ENCODE measurements around the gene POU5F1. TPM values are rescaled to one million over a fixed set of nuclear protein-coding genes. Genes with fewer than 3 reads are reported as not detected.

The POU5F1 gene
- total and polyA plus RNA-seq, 9 of the 15 experiments (the other 6 are each of a cell fraction or from before 2014, with no cell fraction given), result 0.06 to 2.0 (median 0.10) TPM; not detected in 6

DNA sequence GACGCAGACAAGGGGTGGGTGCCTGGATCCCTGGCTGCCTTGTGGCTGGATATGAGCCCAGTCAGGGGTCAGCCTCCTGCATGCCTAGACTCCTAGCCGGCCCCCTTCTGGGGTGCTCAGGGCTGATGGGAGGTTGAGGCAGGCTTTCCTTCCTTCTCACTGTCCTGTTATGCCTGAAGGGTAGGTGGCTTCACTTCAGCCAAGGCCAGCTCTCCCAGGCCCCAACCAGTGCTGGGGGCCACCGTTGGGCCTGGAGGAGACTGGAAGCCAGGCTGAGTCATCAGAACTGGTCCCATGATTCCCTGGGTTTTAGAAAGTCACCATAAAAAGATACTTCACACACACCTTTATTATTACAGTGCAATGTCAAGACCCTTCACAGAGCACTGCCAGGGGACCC is 2.9 kb upstream of the POU5F1 start (continued):
- TF ChIP-seq FOSL1 (tag; conservative IDR thresholded peaks at IDR 0.05), result peak; percentile 77
- no peak for TF ChIP-seq HDAC8 (tag; IDR thresholded peaks at IDR 0.05)
- no peak for TF ChIP-seq RHOXF2B (CRISPR knock-in tag; conservative IDR thresholded peaks at IDR 0.05)
- TF ChIP-seq TCF3 (CRISPR knock-in tag; IDR thresholded peaks at IDR 0.05), result no peak
- TF ChIP-seq, protein P1, sequence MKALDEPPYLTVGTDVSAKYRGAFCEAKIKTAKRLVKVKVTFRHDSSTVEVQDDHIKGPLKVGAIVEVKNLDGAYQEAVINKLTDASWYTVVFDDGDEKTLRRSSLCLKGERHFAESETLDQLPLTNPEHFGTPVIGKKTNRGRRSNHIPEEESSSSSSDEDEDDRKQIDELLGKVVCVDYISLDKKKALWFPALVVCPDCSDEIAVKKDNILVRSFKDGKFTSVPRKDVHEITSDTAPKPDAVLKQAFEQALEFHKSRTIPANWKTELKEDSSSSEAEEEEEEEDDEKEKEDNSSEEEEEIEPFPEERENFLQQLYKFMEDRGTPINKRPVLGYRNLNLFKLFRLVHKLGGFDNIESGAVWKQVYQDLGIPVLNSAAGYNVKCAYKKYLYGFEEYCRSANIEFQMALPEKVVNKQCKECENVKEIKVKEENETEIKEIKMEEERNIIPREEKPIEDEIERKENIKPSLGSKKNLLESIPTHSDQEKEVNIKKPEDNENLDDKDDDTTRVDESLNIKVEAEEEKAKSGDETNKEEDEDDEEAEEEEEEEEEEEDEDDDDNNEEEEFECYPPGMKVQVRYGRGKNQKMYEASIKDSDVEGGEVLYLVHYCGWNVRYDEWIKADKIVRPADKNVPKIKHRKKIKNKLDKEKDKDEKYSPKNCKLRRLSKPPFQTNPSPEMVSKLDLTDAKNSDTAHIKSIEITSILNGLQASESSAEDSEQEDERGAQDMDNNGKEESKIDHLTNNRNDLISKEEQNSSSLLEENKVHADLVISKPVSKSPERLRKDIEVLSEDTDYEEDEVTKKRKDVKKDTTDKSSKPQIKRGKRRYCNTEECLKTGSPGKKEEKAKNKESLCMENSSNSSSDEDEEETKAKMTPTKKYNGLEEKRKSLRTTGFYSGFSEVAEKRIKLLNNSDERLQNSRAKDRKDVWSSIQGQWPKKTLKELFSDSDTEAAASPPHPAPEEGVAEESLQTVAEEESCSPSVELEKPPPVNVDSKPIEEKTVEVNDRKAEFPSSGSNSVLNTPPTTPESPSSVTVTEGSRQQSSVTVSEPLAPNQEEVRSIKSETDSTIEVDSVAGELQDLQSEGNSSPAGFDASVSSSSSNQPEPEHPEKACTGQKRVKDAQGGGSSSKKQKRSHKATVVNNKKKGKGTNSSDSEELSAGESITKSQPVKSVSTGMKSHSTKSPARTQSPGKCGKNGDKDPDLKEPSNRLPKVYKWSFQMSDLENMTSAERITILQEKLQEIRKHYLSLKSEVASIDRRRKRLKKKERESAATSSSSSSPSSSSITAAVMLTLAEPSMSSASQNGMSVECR (CRISPR knock-in tag; IDR thresholded peaks at IDR 0.05), result no peak
- TF ChIP-seq C11orf30 (IDR thresholded peaks at IDR 0.05; ENCODE audit: low read depth), result peak; percentile 69
- no peak for TF ChIP-seq ZNF212 (CRISPR knock-in tag; IDR thresholded peaks at IDR 0.05)
- peak; percentile 59; the same call in 1 of the 2 replicates for TF ChIP-seq JUN (IDR thresholded peaks at IDR 0.05; ENCODE audit: borderline replicate concordance, low read depth, low read length)
- no peak for TF ChIP-seq JUN (CRISPR knock-in tag; IDR thresholded peaks at IDR 0.05; ENCODE audit: borderline replicate concordance)
- TF ChIP-seq MEF2A (IDR thresholded peaks at IDR 0.05; ENCODE audit: control insufficient read depth, low read depth, low read length), result no peak
- no peak for TF ChIP-seq ZNF778 (CRISPR knock-in tag; IDR thresholded peaks at IDR 0.05)
- TF ChIP-seq MYNN (IDR thresholded peaks at IDR 0.05), result no peak
- TF ChIP-seq MYNN (CRISPR knock-in tag; IDR thresholded peaks at IDR 0.05), result no peak
